ENCODE measurements around the gene LRRC61. TPM values are rescaled to one million over a fixed set of nuclear protein-coding genes. Genes with fewer than 3 reads are reported as not detected.

The LRRC61 gene
- total and polyA plus RNA-seq, 2 of the 13 experiments (the other 11 are each of a cell fraction or from before 2014, with no cell fraction given), result 33.0 to 34.8 TPM

DNA sequence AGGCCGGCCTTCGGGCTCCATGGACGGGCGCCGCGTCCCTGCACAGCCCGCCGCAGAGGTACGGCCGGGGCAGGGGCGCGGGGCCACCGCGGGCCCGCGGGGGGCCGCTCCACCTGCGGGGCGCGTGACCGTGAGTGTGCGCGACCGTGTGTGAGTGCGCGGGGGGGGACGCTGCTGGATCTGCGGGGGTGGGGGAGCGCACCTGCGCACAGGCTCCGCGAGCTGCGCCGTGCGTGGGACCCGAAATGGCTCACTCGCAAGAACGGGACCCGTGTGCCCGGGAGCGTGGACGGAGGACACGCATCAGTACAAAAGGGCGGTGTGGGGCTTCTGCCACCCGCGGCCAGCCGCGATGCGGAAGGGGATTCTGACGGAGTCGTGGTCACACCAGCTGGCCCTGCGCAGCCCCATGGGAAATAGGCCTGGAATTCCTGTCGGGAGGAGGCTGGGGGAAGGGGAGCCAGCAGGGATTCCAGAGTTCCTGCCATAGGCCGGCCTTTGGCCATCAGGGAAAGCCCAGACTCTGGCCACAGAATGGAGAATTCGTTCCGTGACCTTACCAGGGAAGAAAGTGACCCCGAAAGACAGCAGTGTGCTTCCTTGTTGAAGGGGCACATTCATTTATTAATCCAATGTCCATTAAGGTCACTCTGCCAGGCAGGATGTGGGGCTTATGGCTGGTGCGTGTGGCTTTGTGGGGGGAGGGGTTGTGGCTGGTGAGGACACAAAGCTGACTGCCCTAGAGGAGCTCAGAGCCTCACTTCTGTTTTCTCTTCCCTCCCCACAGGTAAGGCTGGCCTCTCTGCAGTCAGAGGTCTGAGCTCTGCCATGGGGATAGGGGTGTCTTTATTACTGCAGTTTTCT lies 46.0 kb downstream of the LRRC61 start (continued):
- TF ChIP-seq CBX1 (IDR thresholded peaks at IDR 0.05; ENCODE audit: low read depth) (no peak), ZNF33B (CRISPR knock-in tag; IDR thresholded peaks at IDR 0.05) (no peak), AHR (CRISPR knock-in tag; IDR thresholded peaks at IDR 0.05) (no peak), SP1 (IDR thresholded peaks at IDR 0.05) (no peak), SP1 (CRISPR knock-in tag; IDR thresholded peaks at IDR 0.05) (no peak), POLR2A (IDR thresholded peaks at IDR 0.05; ENCODE audit: insufficient read depth in 1 of 2, low read depth in 2 of 2, low read length in 2 of 2) (peak in 1 of 2 experiments; percentile 89), SNAI1 (CRISPR knock-in tag; IDR thresholded peaks at IDR 0.05; ENCODE audit: borderline replicate concordance) (peak; percentile 32; the same call in 1 of the 2 replicates), U2AF1 (optimal IDR thresholded peaks at IDR 0.05; ENCODE audit: low read depth, low read length) (no peak), ZFP36 (IDR thresholded peaks at IDR 0.05; ENCODE audit: borderline replicate concordance, low read depth, low read length, partially characterized antibody) (no peak), BCL6 (CRISPR knock-in tag; IDR thresholded peaks at IDR 0.05) (no peak; the same call in 1 of the 2 replicates), ZNF766 (CRISPR knock-in tag; IDR thresholded peaks at IDR 0.05; ENCODE audit: borderline replicate concordance) (no peak), ZNF678 (CRISPR knock-in tag; IDR thresholded peaks at IDR 0.05) (no peak; the same call in 1 of the 2 replicates), ZBTB7B (CRISPR knock-in tag; IDR thresholded peaks at IDR 0.05) (no peak), ZNF230 (CRISPR knock-in tag; IDR thresholded peaks at IDR 0.05) (no peak), SMAD3 (CRISPR knock-in tag; IDR thresholded peaks at IDR 0.05) (no peak)
- TF ChIP-seq, protein P1, sequence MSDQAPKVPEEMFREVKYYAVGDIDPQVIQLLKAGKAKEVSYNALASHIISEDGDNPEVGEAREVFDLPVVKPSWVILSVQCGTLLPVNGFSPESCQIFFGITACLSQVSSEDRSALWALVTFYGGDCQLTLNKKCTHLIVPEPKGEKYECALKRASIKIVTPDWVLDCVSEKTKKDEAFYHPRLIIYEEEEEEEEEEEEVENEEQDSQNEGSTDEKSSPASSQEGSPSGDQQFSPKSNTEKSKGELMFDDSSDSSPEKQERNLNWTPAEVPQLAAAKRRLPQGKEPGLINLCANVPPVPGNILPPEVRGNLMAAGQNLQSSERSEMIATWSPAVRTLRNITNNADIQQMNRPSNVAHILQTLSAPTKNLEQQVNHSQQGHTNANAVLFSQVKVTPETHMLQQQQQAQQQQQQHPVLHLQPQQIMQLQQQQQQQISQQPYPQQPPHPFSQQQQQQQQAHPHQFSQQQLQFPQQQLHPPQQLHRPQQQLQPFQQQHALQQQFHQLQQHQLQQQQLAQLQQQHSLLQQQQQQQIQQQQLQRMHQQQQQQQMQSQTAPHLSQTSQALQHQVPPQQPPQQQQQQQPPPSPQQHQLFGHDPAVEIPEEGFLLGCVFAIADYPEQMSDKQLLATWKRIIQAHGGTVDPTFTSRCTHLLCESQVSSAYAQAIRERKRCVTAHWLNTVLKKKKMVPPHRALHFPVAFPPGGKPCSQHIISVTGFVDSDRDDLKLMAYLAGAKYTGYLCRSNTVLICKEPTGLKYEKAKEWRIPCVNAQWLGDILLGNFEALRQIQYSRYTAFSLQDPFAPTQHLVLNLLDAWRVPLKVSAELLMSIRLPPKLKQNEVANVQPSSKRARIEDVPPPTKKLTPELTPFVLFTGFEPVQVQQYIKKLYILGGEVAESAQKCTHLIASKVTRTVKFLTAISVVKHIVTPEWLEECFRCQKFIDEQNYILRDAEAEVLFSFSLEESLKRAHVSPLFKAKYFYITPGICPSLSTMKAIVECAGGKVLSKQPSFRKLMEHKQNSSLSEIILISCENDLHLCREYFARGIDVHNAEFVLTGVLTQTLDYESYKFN (CRISPR knock-in tag; conservative IDR thresholded peaks at IDR 0.05), result no peak; the same call in 1 of the 2 replicates
- TF ChIP-seq, protein P2, sequence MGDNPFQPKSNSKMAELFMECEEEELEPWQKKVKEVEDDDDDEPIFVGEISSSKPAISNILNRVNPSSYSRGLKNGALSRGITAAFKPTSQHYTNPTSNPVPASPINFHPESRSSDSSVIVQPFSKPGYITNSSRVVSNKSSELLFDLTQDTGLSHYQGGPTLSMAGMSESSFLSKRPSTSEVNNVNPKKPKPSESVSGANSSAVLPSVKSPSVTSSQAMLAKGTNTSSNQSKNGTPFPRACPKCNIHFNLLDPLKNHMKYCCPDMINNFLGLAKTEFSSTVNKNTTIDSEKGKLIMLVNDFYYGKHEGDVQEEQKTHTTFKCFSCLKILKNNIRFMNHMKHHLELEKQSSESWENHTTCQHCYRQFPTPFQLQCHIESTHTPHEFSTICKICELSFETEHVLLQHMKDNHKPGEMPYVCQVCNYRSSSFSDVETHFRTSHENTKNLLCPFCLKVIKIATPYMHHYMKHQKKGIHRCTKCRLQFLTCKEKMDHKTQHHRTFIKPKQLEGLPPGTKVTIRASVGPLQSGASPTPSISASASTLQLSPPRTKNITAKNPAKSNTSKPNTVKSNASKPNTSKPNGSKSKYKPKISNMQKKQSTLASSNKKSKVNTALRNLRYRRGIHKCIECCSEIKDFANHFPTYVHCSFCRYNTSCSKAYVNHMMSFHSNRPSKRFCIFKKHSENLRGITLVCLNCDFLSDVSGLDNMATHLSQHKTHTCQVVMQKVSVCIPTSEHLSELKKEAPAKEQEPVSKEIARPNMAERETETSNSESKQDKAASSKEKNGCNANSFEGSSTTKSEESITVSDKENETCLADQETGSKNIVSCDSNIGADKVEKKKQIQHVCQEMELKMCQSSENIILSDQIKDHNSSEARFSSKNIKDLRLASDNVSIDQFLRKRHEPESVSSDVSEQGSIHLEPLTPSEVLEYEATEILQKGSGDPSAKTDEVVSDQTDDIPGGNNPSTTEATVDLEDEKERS (CRISPR knock-in tag; IDR thresholded peaks at IDR 0.05), result peak; percentile 67; the same call in 1 of the 2 replicates
- TF ChIP-seq, protein P3, sequence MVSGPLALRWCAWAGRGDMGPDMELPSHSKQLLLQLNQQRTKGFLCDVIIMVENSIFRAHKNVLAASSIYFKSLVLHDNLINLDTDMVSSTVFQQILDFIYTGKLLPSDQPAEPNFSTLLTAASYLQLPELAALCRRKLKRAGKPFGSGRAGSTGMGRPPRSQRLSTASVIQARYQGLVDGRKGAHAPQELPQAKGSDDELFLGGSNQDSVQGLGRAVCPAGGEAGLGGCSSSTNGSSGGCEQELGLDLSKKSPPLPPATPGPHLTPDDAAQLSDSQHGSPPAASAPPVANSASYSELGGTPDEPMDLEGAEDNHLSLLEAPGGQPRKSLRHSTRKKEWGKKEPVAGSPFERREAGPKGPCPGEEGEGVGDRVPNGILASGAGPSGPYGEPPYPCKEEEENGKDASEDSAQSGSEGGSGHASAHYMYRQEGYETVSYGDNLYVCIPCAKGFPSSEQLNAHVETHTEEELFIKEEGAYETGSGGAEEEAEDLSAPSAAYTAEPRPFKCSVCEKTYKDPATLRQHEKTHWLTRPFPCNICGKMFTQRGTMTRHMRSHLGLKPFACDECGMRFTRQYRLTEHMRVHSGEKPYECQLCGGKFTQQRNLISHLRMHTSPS (CRISPR knock-in tag; IDR thresholded peaks at IDR 0.05; ENCODE audit: low read depth), result no peak
- TF ChIP-seq, protein P4, sequence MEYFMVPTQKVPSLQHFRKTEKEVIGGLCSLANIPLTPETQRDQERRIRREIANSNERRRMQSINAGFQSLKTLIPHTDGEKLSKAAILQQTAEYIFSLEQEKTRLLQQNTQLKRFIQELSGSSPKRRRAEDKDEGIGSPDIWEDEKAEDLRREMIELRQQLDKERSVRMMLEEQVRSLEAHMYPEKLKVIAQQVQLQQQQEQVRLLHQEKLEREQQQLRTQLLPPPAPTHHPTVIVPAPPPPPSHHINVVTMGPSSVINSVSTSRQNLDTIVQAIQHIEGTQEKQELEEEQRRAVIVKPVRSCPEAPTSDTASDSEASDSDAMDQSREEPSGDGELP (IDR thresholded peaks at IDR 0.05; ENCODE audit: borderline replicate concordance, low read depth), result peak; percentile 95

Data from HepG2 (cell line).